Neutrophil (primary cell): Measurements from ENCODE around the gene IGF2R.

Experiments used
- H3K27ac ChIP-seq: fragments of 200-600 bp; sonication (generic); 2 replicates; pipeline ENCODE4 v1.5.1; 2016; ENCODE audit warnings: mild to moderate bottlenecking, moderate library complexity
- H3K27me3 ChIP-seq: fragments of 200-600 bp; sonication (generic); 2 replicates; pipeline ENCODE4 v1.6.0; 2016; ENCODE audit warnings: mild to moderate bottlenecking
- H3K36me3 ChIP-seq: fragments of 200-600 bp; sonication (generic); 2 replicates; pipeline ENCODE4 v1.5.1; 2017
- H3K4me1 ChIP-seq, 2 experiments: fragments of 200-600 bp in 1 of 2; sonication (generic) in 1 of 2; 1 replicate in 1 of 2; 2 replicates in 1 of 2; pipeline versions ENCODE4 v1.5.1 to v1.6.1; 2013 to 2016; ENCODE audit warnings: low read depth in 1 of 2, low read length in 1 of 2, mild to moderate bottlenecking in 1 of 2, moderate library complexity in 1 of 2; ENCODE audit not compliant: control insufficient read depth in 1 of 2, insufficient read depth in 1 of 2
- H3K4me3 ChIP-seq, 2 experiments: fragments of 200-600 bp in 1 of 2; sonication (generic) in 1 of 2; 1 replicate in 1 of 2; 2 replicates in 1 of 2; pipeline ENCODE4 v1.5.1; 2013 to 2016; ENCODE audit warnings: low read depth in 1 of 2, low read length in 1 of 2, mild to moderate bottlenecking in 1 of 2, moderate library complexity in 1 of 2
- H3K9me3 ChIP-seq: fragments of 200-600 bp; sonication (generic); 2 replicates; pipeline ENCODE4 v1.5.1; 2016
- CTCF ChIP-seq: fragments of 200-600 bp; sonication (generic); IDR thresholded peaks from 2 replicates; pipeline ENCODE4 v1.5.1; 2016; ENCODE audit warnings: antibody characterized with exemption

The IGF2R gene

DNA sequence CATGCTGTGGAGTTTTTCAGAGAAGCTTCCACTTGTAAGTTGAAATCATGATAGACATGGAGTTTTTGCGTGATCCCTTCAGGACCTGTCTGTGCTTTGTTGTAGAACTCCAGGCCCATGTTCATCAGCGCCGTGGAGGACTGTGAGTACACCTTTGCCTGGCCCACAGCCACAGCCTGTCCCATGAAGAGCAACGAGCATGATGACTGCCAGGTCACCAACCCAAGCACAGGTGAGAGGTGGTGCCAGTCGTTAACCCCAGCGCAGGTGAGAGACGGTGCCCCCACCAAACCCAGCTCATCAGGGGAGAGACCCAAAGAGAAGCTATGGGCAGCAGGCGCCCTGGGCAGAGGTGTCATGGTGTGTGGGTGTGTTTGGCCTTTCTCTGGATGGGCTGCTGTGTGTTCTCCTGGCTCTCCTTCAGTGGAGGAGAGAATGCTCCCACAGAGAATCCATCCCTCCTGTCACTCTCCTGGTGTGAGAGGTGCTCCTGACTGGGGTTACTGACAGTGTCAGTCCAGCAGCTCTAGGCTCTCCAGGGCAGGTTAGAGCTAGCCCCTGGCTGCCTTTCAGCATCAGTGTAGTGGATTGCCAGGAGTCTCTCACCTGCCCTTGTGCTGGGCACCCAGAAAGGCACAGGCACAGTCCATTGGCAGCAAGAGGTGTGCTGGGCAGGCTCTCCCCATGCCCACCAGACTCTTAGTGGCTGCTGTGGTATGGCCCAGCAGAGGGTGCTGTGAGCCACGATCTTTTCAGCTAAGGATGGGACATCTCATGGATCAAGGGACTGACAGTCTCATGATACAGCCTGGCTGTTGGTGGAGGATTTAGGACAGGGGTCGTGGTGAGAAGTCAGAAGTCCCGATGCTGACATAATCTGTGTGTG lies 103.2 kb downstream of the IGF2R start:
- Histone ChIP-seq H3K9me3 (peaks cover 7% of the 10 kb centered on the region), H3K27ac (no peak overlapping the region), H3K4me3 (no peak overlapping the region), H3K36me3 (peaks cover 100% of the 10 kb centered on the region), H3K27me3 (no peaks in the 10 kb centered on the region), H3K4me1 (no peaks in the 10 kb centered on the region)
- TF ChIP-seq CTCF, result no peak

DNA sequence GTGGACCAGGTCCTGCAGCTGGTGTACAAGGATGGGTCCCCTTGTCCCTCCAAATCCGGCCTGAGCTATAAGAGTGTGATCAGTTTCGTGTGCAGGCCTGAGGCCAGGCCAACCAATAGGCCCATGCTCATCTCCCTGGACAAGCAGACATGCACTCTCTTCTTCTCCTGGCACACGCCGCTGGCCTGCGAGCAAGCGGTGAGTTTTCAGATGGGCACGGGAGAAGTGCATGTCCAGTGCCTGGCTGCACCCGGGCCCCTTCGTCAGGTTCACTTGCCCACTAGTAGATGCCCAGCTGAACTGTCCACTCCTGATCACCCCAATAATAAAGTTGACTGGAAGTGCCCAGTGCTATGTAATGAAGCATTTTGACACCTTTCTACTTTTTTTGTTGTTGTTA lies 104.4 kb downstream of the IGF2R start:
- TF ChIP-seq CTCF, result no peak
- peaks cover 100% of the 10 kb centered on the region for H3K36me3 ChIP-seq
- H3K4me1 ChIP-seq, result no peaks in the 10 kb centered on the region
- H3K4me3 ChIP-seq, result no peak overlapping the region
- H3K27ac ChIP-seq, result no peak overlapping the region
- no peaks in the 10 kb centered on the region for H3K27me3 ChIP-seq
- H3K9me3 ChIP-seq, result no peaks in the 10 kb centered on the region

DNA sequence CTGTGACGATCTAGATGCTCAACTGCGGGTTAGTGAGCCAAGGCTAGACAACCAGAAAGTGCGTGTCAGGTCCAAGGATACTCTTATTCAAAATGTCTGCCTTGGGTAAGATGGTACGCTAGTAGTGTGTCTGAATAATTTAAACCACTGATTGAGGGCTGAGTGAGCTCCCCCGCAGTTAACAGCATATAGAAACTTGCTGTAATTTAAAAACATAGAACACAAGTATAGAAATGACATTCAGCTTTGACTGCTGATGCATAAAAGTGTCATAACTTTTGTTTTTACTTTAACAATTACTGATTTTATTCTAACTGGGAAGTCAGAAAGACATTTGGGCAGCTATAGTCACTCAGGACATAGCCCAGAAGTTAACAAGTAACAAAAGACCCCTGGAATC lies 107.1 kb downstream of the IGF2R start:
- no peak for TF ChIP-seq CTCF
- no peaks in the 10 kb centered on the region for H3K9me3 ChIP-seq
- H3K36me3 ChIP-seq, result peaks cover 100% of the 10 kb centered on the region

DNA sequence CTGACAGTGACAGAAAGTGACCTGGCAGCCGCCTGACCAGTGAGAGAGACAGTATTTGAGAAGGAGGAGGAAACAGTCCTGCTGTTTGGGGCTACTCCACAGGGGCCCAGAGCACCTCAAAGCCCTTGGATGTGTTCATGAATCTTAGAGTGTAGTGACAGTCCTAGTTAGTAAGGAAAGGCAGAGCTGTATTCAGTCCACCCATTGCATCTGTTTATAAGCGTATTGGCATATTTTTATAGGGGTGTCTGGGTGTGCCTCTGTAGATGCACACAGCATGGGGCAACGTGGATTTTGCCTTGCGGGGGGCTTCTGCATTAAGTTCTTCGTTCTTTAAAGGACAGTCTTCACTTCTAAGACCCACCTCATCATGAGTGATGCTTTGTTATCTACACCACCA lies 108.1 kb downstream of the IGF2R start:
- Histone ChIP-seq H3K27ac (no peak overlapping the region), H3K36me3 (peaks cover 100% of the 10 kb centered on the region), H3K9me3 (no peaks in the 10 kb centered on the region), H3K4me3 (no peak overlapping the region), H3K4me1 (no peaks in the 10 kb centered on the region), H3K27me3 (no peaks in the 10 kb centered on the region)
- no peak for TF ChIP-seq CTCF

More for the DNA sequence above, 107.1 kb downstream of the IGF2R start:
- Histone ChIP-seq H3K4me1 (no peaks in the 10 kb centered on the region), H3K27ac (no peak overlapping the region), H3K4me3 (no peak overlapping the region), H3K27me3 (no peaks in the 10 kb centered on the region)

GRCh38 chr6:160077526-160077925 lies 108.6 kb downstream of the IGF2R start:
- Histone ChIP-seq H3K9me3 (no peaks in the 10 kb centered on the region), H3K36me3 (peaks cover 100% of the 10 kb centered on the region), H3K27me3 (no peaks in the 10 kb centered on the region), H3K27ac (no peak overlapping the region), H3K4me3 (no peak overlapping the region), H3K4me1 (no peaks in the 10 kb centered on the region)
- TF ChIP-seq CTCF, result no peak
